Activated CD4-positive, alpha-beta T cell treated with anti-CD3 and anti-CD28 coated beads, Interleukin-2, amount 10 ng/mL, durations not matched to agents 7 days and 5 days (primary cell): ENCODE data around the gene LILRA1. TPM values are rescaled to one million over a fixed set of nuclear protein-coding genes. Genes with fewer than 3 reads are reported as not detected.
"Not testable (repeated sequence)": the region's sequence is repeated elsewhere in the genome, so short reads cannot be mapped to it uniquely, and the experiment has no call there.

ENCODE experiments used
- CTCF ChIA-PET: fragments of 350-600 bp; sonication (Branson Sonifier 250); formaldehyde crosslinking; loops from one replicate; lab custom pipeline; 2021; ENCODE audit warnings: antibody characterized with exemption; lab: Charles Lee
- POLR2A ChIA-PET: fragments of 350-600 bp; sonication (Branson Sonifier 250); formaldehyde crosslinking; loops from one replicate; lab custom pipeline; 2021; ENCODE audit warnings: antibody characterized with exemption; lab: Charles Lee
- DNase-seq: peaks from one replicate; pipeline ENCODE4 v3.0.0-alpha.2; 2020
- H3K27ac Mint-ChIP-seq: one replicate; pipeline ENCODE4 v1.8.0; 2021; ENCODE audit warnings: mild to moderate bottlenecking, moderate library complexity, mixed read lengths
- H3K27me3 Mint-ChIP-seq: one replicate; pipeline ENCODE4 v1.8.0; 2021; ENCODE audit warnings: mixed read lengths
- H3K36me3 Mint-ChIP-seq: one replicate; pipeline ENCODE4 v1.8.0; 2021; ENCODE audit warnings: low read depth, mixed read lengths
- H3K4me1 Mint-ChIP-seq: one replicate; pipeline ENCODE4 v1.8.0; 2021; ENCODE audit warnings: mixed read lengths
- H3K4me3 Mint-ChIP-seq: one replicate; pipeline ENCODE4 v1.8.0; 2021; ENCODE audit warnings: mild to moderate bottlenecking, moderate library complexity, mixed read lengths
- H3K9me3 Mint-ChIP-seq: one replicate; pipeline ENCODE4 v1.8.0; 2021; ENCODE audit warnings: mixed read lengths
- total RNA-seq, 2 experiments: library from RNA; stranded (reverse); gene quantifications; one replicate each; pipeline ENCODE4 v1.2.3, GENCODE V29; 2021

Gene LILRA1
- not detected for total RNA-seq

DNA sequence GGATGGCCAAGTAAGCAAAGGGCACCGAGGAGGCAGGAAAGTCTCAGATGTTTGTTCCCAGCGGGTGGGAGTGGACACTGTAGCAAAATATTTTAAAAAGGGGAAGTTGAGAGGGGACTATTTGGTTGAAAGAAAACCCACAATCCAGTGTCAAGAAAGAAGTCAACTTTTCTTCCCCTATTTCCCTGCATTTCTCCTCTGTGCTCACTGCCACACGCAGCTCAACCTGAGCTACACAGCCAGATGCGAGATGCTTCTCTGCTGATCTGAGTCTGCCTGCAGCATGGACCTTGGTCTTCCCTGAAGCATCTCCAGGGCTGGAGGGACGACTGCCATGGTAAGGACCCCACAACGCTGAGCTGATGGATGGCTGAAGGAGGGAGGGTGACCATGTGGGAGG is at the start of gene LILRA1:
TSS of gene LILRA1 (plus strand) at position 188 of the 400 bp plus-strand sequence. CDS start 613 bp downstream, outside the sequence.
- not testable (repeated sequence) for DNase-seq

GRCh38 chr19:54548806-54549205 is 44.6 kb upstream of the LILRA1 start:
- peaks cover 13% of the 10 kb centered on the region for H3K27me3 Mint-ChIP-seq
- POLR2A ChIA-PET: no interaction called here
- no peak for DNase-seq

More for the DNA sequence above, at the start of gene LILRA1:
- H3K27ac Mint-ChIP-seq, H3K9me3 Mint-ChIP-seq, CTCF ChIA-PET, H3K4me3 Mint-ChIP-seq, H3K4me1 Mint-ChIP-seq, POLR2A ChIA-PET, H3K36me3 Mint-ChIP-seq: not testable (repeated sequence)
- peaks cover 11% of the 10 kb centered on the region for H3K27me3 Mint-ChIP-seq

DNA sequence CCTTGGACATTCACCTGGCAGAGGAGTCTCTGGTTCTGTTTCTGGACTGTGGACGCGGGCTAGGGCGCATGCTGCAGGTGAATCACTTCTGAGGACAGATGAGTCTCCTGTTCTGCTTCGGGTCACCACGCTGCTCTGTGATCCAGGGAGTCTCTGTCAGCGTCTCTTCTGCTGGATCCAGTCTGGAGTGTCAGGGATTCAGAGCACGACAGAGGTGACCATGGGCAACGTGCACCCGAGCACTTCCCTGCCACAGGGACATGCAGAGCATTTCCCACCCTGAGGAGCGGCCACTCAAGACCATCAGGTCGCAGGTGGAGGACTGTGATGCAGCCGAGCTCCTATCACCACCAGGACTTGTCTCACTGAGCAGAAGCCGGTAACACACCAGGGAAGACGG is 44.2 kb upstream of the LILRA1 start:
- Mint-ChIP-seq H3K27ac (no peak overlapping the region), H3K4me3 (no peak overlapping the region), H3K9me3 (peaks cover 4% of the 10 kb centered on the region), H3K36me3 (no peaks in the 10 kb centered on the region), H3K4me1 (peaks cover 11% of the 10 kb centered on the region), H3K27me3 (peaks cover 15% of the 10 kb centered on the region)
- ChIA-PET POLR2A (no interaction called here), CTCF (interaction anchor here (0.6 kb wide), 1 partner anchor 22 kb away, joined by 3 read pairs; no protein-coding TSS in a partner anchor)
- no peak for DNase-seq

More at GRCh38 chr19:54548806-54549205, 44.6 kb upstream of the LILRA1 start:
- peaks cover under 1% of the 10 kb centered on the region for H3K36me3 Mint-ChIP-seq
- H3K9me3 Mint-ChIP-seq: peaks cover 4% of the 10 kb centered on the region
- CTCF ChIA-PET: no interaction called here
- no peak overlapping the region for H3K4me3 Mint-ChIP-seq
- H3K27ac Mint-ChIP-seq: no peak overlapping the region
- peaks cover 11% of the 10 kb centered on the region for H3K4me1 Mint-ChIP-seq

- Mint-ChIP-seq H3K4me1 (peaks cover 11% of the 10 kb centered on the region), H3K27me3 (peaks cover 24% of the 10 kb centered on the region), H3K36me3 (no peaks in the 10 kb centered on the region), H3K27ac (no peak overlapping the region), H3K4me3 (no peak overlapping the region), H3K9me3 (peaks cover 4% of the 10 kb centered on the region)
- peak; percentile 26 for DNase-seq
- CTCF ChIA-PET: no interaction called here
- POLR2A ChIA-PET: no interaction called here
These were observed 42.1 kb upstream of the LILRA1 start for GRCh38 chr19:54551293-54551692.

DNA sequence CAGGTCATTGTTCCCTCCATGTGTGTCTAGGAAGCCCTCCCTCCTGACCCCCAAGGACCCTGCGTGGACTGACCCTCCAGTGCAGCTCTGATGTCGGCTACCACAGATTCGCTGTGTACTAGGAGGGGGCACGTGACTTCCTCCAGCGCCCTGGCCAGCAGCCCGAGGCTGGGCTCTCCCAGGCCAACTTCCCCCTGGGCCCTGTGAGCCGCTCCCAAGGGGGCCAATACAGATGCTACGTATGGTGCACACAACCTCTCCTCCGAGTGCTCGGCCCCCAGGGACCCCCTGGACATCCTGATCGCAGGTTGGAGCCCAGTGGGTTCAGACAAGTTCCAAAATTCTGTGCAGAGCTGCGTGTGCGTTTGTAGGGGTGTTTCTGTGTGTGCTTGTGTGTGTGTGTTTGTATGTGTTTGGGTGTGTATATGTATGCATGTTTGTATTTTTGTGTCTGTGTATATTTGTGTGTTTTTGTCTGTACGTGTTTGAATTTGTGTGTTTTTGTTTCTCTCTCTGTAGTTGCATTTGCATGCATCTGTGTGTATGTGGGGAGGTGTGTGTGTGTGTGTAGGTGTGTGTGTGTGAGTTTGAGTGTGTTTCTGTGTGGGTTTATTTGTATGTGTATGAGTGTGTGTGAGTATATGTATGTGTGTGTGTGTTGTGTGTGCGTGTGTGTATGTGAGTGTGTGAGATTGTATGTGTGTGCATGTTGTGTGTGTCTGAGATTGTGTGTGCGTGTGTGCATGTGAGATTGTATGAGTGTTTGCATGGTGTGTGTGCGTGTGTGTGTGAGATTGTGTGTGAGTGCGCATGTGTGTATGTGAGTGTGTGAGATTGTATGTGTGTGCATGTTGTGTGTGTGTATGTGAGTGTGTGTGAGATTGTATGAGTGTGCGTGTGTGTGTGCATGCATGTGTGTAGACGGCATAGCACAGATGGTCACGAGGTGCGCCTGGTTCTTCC is 41.2 kb upstream of the LILRA1 start:
- H3K4me3 Mint-ChIP-seq: no peak overlapping the region
- H3K36me3 Mint-ChIP-seq: no peaks in the 10 kb centered on the region
- ChIA-PET POLR2A (no interaction called here), CTCF (no interaction called here)
- H3K27ac Mint-ChIP-seq: no peak overlapping the region
- peaks cover 11% of the 10 kb centered on the region for H3K4me1 Mint-ChIP-seq
- no peak for DNase-seq
- H3K9me3 Mint-ChIP-seq: peaks cover 4% of the 10 kb centered on the region
- H3K27me3 Mint-ChIP-seq: peaks cover 21% of the 10 kb centered on the region

- Mint-ChIP-seq H3K9me3 (peaks cover 4% of the 10 kb centered on the region), H3K27ac (no peak overlapping the region), H3K36me3 (no peaks in the 10 kb centered on the region), H3K27me3 (peaks cover 21% of the 10 kb centered on the region), H3K4me1 (peaks cover 11% of the 10 kb centered on the region), H3K4me3 (no peak overlapping the region)
- CTCF ChIA-PET: no interaction called here
- POLR2A ChIA-PET: no interaction called here
- DNase-seq: no peak
These were observed 40.5 kb upstream of the LILRA1 start for GRCh38 chr19:54552913-54553310.

- ChIA-PET POLR2A (no interaction called here), CTCF (no interaction called here)
- Mint-ChIP-seq H3K27ac (no peak overlapping the region), H3K4me3 (no peak overlapping the region), H3K9me3 (peaks cover 4% of the 10 kb centered on the region), H3K36me3 (no peaks in the 10 kb centered on the region), H3K27me3 (peaks cover 26% of the 10 kb centered on the region), H3K4me1 (peaks cover 11% of the 10 kb centered on the region)
- no peak for DNase-seq
These were observed 39.4 kb upstream of the LILRA1 start for GRCh38 chr19:54554006-54554405.

DNA sequence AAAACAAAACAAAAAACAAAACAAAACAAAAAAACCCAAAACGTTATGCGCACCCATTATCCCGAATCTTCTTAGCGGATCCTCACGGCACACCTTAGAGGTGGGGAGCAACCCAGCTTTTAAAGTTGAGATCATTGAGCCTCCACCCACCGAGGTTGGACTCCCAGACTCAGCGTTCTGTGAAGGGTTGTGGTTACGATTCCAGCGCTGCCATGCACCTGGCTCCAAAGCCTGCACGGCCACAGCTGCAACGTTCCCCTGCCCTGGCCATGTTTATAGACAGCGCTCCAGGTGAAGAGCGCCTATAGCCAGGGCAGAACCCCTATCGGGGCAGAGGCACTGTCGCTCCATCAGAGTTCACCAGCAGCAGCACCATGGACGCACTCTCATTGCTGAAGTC is 38.5 kb upstream of the LILRA1 start:
- POLR2A ChIA-PET: no interaction called here
- no peak overlapping the region for H3K27ac Mint-ChIP-seq
- peaks cover 27% of the 10 kb centered on the region for H3K27me3 Mint-ChIP-seq
- peaks cover 11% of the 10 kb centered on the region for H3K4me1 Mint-ChIP-seq
- H3K9me3 Mint-ChIP-seq: peaks cover 4% of the 10 kb centered on the region
- CTCF ChIA-PET: no interaction called here
- no peak overlapping the region for H3K4me3 Mint-ChIP-seq
- no peak for DNase-seq
- H3K36me3 Mint-ChIP-seq: no peaks in the 10 kb centered on the region

DNA sequence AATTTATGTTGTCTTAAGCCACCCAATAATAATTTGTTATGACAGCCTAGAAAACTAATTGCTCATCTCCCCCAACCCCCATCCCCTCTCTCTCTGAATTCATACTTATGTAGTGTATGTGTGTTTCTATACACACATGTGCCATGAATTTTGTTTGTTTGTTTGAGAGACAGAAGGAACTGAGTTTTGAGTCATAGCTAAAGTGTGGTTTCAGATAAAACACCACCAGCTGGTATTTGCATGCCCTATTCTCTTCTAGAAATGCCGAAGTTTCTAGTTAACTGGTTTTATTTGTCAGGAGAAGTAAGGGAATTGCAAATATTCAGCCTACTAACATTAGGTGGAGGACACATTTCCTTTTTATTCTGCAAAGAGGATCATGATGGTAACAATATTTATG is 37.2 kb upstream of the LILRA1 start:
- no peak for DNase-seq
- ChIA-PET POLR2A (no interaction called here), CTCF (no interaction called here)
- no peak overlapping the region for H3K4me3 Mint-ChIP-seq
- no peak overlapping the region for H3K27ac Mint-ChIP-seq
- peaks cover 10% of the 10 kb centered on the region for H3K4me1 Mint-ChIP-seq
- peaks cover 4% of the 10 kb centered on the region for H3K9me3 Mint-ChIP-seq
- peaks cover 27% of the 10 kb centered on the region for H3K27me3 Mint-ChIP-seq
- no peaks in the 10 kb centered on the region for H3K36me3 Mint-ChIP-seq

GRCh38 chr19:54558339-54558738 is 35.1 kb upstream of the LILRA1 start:
- H3K4me3 Mint-ChIP-seq: no peak overlapping the region
- H3K27ac Mint-ChIP-seq: no peak overlapping the region
- ChIA-PET POLR2A (no interaction called here), CTCF (no interaction called here)
- peaks cover 20% of the 10 kb centered on the region for H3K27me3 Mint-ChIP-seq
- DNase-seq: no peak
- no peaks in the 10 kb centered on the region for H3K9me3 Mint-ChIP-seq
- H3K4me1 Mint-ChIP-seq: no peaks in the 10 kb centered on the region
- H3K36me3 Mint-ChIP-seq: no peaks in the 10 kb centered on the region

DNA sequence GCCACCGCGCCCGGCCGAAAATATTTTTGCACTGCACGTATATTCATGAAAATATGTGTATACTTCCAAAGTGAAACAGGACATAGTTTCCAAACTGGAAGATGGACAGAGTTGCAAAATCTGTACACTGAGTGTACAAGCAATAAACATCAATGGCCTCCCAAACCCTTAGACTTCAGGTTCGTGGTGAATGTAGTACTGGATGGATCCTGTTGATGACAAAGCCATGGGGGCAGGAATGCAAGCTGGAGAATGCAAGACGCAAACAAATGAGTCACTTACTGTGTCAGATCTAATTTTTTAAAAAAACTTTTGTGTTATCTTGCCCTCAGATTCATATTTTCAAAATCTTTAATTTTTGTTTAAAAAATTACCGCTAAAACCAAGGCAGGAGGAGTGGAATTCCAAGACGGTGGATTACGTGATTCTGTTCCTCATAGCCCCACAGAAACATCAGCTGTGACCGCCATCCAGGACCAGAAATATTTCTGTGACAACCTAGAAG is 32.5 kb upstream of the LILRA1 start:
- ChIA-PET POLR2A (no interaction called here), CTCF (no interaction called here)
- Mint-ChIP-seq H3K4me1 (no peaks in the 10 kb centered on the region), H3K27me3 (peaks cover 16% of the 10 kb centered on the region), H3K4me3 (no peak overlapping the region), H3K9me3 (no peaks in the 10 kb centered on the region), H3K27ac (no peak overlapping the region), H3K36me3 (no peaks in the 10 kb centered on the region)
- no peak for DNase-seq

DNA sequence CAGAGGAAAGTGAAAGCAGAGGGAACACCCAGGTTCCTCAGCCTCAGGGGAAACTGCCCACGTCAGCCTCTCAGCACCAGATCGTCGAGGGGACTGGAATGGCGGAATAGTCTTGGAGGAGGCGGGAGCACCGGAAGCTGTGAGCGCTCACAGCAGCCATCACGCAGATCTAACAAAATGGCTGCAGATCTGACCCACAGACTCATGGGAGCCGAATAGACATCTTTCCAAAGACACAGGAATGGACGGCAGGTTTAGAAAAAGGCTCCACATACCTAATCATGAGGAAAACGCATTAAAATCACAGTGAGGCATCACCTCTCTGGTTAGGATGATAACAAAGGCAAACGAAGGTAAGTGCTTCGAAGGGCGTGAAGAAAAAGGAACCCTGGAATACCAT is 31.6 kb upstream of the LILRA1 start:
- H3K4me1 Mint-ChIP-seq: no peaks in the 10 kb centered on the region
- no peaks in the 10 kb centered on the region for H3K9me3 Mint-ChIP-seq
- no peak overlapping the region for H3K4me3 Mint-ChIP-seq
- no peak overlapping the region for H3K27ac Mint-ChIP-seq
- DNase-seq: no peak
- CTCF ChIA-PET: no interaction called here
- no peaks in the 10 kb centered on the region for H3K36me3 Mint-ChIP-seq
- peaks cover 16% of the 10 kb centered on the region for H3K27me3 Mint-ChIP-seq
- POLR2A ChIA-PET: no interaction called here

DNA sequence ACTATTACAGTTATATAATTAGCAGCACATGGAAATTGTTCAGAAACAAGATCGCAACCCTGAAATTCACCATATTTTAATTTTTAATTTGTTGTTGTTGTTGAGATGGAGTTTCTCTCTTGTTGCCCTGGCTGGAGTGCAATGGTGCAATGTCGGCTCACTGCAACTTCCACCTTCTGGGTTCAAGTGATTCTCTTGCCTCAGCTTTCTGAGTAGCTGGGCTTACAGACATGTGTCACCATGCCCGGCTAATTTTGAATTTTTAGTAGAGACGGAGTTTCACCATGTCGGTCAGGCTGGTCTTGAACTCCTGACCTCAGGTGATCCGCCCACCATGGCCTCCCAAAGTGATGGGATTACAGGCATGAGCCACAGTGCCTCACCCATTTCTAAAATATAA is 30.2 kb upstream of the LILRA1 start:
- POLR2A ChIA-PET, H3K36me3 Mint-ChIP-seq, H3K4me1 Mint-ChIP-seq, H3K4me3 Mint-ChIP-seq, H3K9me3 Mint-ChIP-seq, CTCF ChIA-PET, H3K27ac Mint-ChIP-seq, DNase-seq: not testable (repeated sequence)
- peaks cover 23% of the 10 kb centered on the region for H3K27me3 Mint-ChIP-seq
